Esophagus muscularis mucosa (tissue), 4 donors: ENCODE results near the gene ACACB. TPM values are rescaled to one million over a fixed set of nuclear protein-coding genes. Genes with fewer than 3 reads are reported as not detected.

Experiments
- DNase-seq: peaks from one replicate; pipeline ENCODE4 v3.0.0-alpha.2; 2017; ENCODE audit errors: extremely low spot score
- H3K27ac ChIP-seq, 4 donors: fragments of 200-600 bp; sonication (generic); replicated peaks in 1 of 4; 1 replicate in 3 of 4; 2 replicates in 1 of 4; pipeline ENCODE4 v1.5.1; 2016 to 2019; ENCODE audit warnings: mild to moderate bottlenecking in 1 of 4
- H3K27me3 ChIP-seq, 4 donors: fragments of 200-600 bp; sonication (generic); one replicate each; pipeline versions ENCODE4 v1.5.1 to v1.6.0; 2016 to 2019
- H3K36me3 ChIP-seq, 4 donors: fragments of 200-600 bp; sonication (generic); one replicate each; pipeline ENCODE4 v1.5.1; 2016 to 2019
- H3K4me1 ChIP-seq, 4 donors: fragments of 200-600 bp; sonication (generic); one replicate each; pipeline ENCODE4 v1.5.1; 2016 to 2019
- H3K4me3 ChIP-seq, 4 donors: fragments of 200-600 bp; sonication (generic); 1 replicate in 2 of 4; 2 replicates in 2 of 4; pipeline ENCODE4 v1.5.1; 2016 to 2019; ENCODE audit warnings: mild to moderate bottlenecking in 4 of 4, moderate library complexity in 1 of 4
- H3K9me3 ChIP-seq, 4 donors: fragments of 200-600 bp; sonication (generic); 1 replicate in 3 of 4; 2 replicates in 1 of 4; pipeline ENCODE4 v1.5.1; 2016 to 2019
- CTCF ChIP-seq, 3 experiments: fragments of 200-600 bp in 2 of 3; fragments of 450-650 bp in 1 of 3; sonication (generic) in 2 of 3; IDR thresholded peaks; one replicate each; pipeline ENCODE4 v1.5.1; 2017 to 2019; ENCODE audit warnings: antibody characterized with exemption in 3 of 3, mild to moderate bottlenecking in 2 of 3, moderate library complexity in 1 of 3
- EP300 ChIP-seq: sonication (generic); formaldehyde crosslinking; IDR thresholded peaks from one replicate; pipeline ENCODE4 v1.6.1; 2017; ENCODE audit warnings: antibody characterized with exemption
- POLR2A ChIP-seq: fragments of 450-650 bp; IDR thresholded peaks from one replicate; pipeline ENCODE4 v1.6.1; 2017; ENCODE audit warnings: antibody characterized with exemption, moderate library complexity, mild to moderate bottlenecking, low read depth
- POLR2AphosphoS5 ChIP-seq, 2 donors: sonication (generic); formaldehyde crosslinking; IDR thresholded peaks; one replicate each; pipeline ENCODE4 v1.6.1; 2017; ENCODE audit warnings: antibody characterized with exemption in 2 of 2
- WGBS: methylation state at CpG from one replicate; pipeline ENCODE4 v1.1.5; 2018; 5-methylcytosine and 5-hydroxymethylcytosine counted together
- intact Hi-C: fragments of 100-400 bp; cut with DNase I; formaldehyde crosslinking; loops from one replicate; pipeline ENCODE4 v1.15.1; 2023
- total RNA-seq, 4 donors: library from RNA; depleted of rRNA; stranded (reverse); fragments of >200 nt; gene quantifications; one replicate each; pipeline versions ENCODE4 v1.1.0 to v1.2.1, GENCODE V29; 2016

Gene ACACB
- total RNA-seq, 4 donors from 2014 or later, result 59.6 to 134 (median 108) TPM

DNA sequence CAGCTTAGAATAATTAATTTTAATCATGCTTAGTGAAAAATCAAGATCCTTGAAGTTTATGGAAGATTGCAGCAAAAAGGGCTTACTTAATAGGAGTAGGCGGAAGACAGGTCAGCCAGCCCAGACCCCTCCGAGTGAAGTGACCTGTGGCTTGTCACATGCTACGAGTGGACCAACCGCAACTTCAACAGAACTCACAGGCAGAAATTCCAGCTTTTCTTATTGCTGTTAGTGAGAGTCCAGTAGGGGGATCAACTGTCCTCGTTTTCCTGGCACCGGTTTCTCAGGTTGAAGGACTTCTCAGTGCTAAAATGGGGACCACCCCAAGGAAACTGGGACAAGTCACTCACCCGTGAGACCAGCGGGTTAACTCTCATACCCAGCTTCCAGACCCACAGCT is 72.9 kb downstream of the ACACB start:
- 93% methylated on average over 8 of the region's 8 CpGs for WGBS
- DNase-seq, result no peak
- Histone ChIP-seq H3K4me1 (peaks cover 0 to 7% (median 0%) of the 10 kb centered on the region in 4 donors), H3K9me3 (no peaks in the 10 kb centered on the region), H3K36me3 (peaks cover 67 to 100% (median 99%) of the 10 kb centered on the region in 4 donors), H3K27ac (peak overlapping the region in 2 of 4 donors; percentile 7 to 17), H3K4me3 (no peak overlapping the region), H3K27me3 (no peaks in the 10 kb centered on the region)
- TF ChIP-seq EP300, result no peak
- TF ChIP-seq POLR2AphosphoS5 (IDR thresholded peaks at IDR 0.05), result no peak
- TF ChIP-seq CTCF (IDR thresholded peaks at IDR 0.05), result no peak
- TF ChIP-seq POLR2A, result no peak
- intact Hi-C loops, result no loop called here

GRCh38 chr12:109191621-109192250 is 75.3 kb downstream of the ACACB start:
- H3K4me3 ChIP-seq, result no peak overlapping the region
- H3K36me3 ChIP-seq, result peaks cover 59 to 100% (median 98%) of the 10 kb centered on the region in 4 donors
- DNase-seq, result no peak
- intact Hi-C loops, result no loop called here
- no peaks in the 10 kb centered on the region for H3K27me3 ChIP-seq
- WGBS, result 92% methylated on average over 13 of the region's 20 CpGs
- peaks cover 3 to 14% (median 6%) of the 10 kb centered on the region in 4 donors for H3K4me1 ChIP-seq
- H3K27ac ChIP-seq, result peak overlapping the region in 3 of 4 donors; percentile 20 to 24 (median 21)
- H3K9me3 ChIP-seq, result no peaks in the 10 kb centered on the region
- TF ChIP-seq POLR2A, result no peak
- no peak for TF ChIP-seq POLR2AphosphoS5 (IDR thresholded peaks at IDR 0.05)
- TF ChIP-seq EP300, result no peak
- TF ChIP-seq CTCF (IDR thresholded peaks at IDR 0.05), result no peak

GRCh38 chr12:109192358-109192757 is 76.0 kb downstream of the ACACB start:
- TF ChIP-seq EP300, result no peak
- no peak for TF ChIP-seq CTCF (IDR thresholded peaks at IDR 0.05)
- TF ChIP-seq POLR2A, result no peak
- TF ChIP-seq POLR2AphosphoS5 (IDR thresholded peaks at IDR 0.05), result peak in 1 of 2 donors; percentile 34
- Histone ChIP-seq H3K9me3 (no peaks in the 10 kb centered on the region), H3K27me3 (no peaks in the 10 kb centered on the region), H3K36me3 (peaks cover 62 to 100% (median 99%) of the 10 kb centered on the region in 4 donors), H3K27ac (peak overlapping the region in 1 of 4 donors; percentile 20), H3K4me3 (no peak overlapping the region), H3K4me1 (peaks cover 3 to 14% (median 6%) of the 10 kb centered on the region in 4 donors)
- no peak for DNase-seq
- WGBS, result 77% methylated on average over 3 of the region's 3 CpGs
- intact Hi-C loops, result no loop called here

GRCh38 chr12:109193896-109194295 is 77.5 kb downstream of the ACACB start:
- 93% methylated on average over 8 of the region's 8 CpGs for WGBS
- TF ChIP-seq POLR2AphosphoS5 (IDR thresholded peaks at IDR 0.05) (no peak), POLR2A (no peak), CTCF (IDR thresholded peaks at IDR 0.05) (no peak), EP300 (no peak)
- no peak for DNase-seq
- Histone ChIP-seq H3K4me1 (peaks cover 3 to 14% (median 6%) of the 10 kb centered on the region in 4 donors), H3K9me3 (no peaks in the 10 kb centered on the region), H3K36me3 (peaks cover 52 to 100% (median 99%) of the 10 kb centered on the region in 4 donors), H3K4me3 (no peak overlapping the region), H3K27ac (peak overlapping the region in 2 of 4 donors; percentile 33 to 36), H3K27me3 (no peaks in the 10 kb centered on the region)
- intact Hi-C loops, result no loop called here
